ENCODE measurements around the gene PITHD1. TPM values are rescaled to one million over a fixed set of nuclear protein-coding genes. Genes with fewer than 3 reads are reported as not detected.
"Not testable (repeated sequence)": the region's sequence is repeated elsewhere in the genome, so short reads cannot be mapped to it uniquely, and the experiment has no call there.

Gene PITHD1
- total RNA-seq, 6 donors from 2014 or later = 29.5 to 57.0 (median 45.1) TPM

GRCh38 chr1:23825762-23826522 is 47.7 kb downstream of the PITHD1 start:
- TF ChIP-seq POLR2AphosphoS5 (IDR thresholded peaks at IDR 0.05) = no peak
- no peak for TF ChIP-seq EP300 (IDR thresholded peaks at IDR 0.05)
- TF ChIP-seq, protein P1, sequence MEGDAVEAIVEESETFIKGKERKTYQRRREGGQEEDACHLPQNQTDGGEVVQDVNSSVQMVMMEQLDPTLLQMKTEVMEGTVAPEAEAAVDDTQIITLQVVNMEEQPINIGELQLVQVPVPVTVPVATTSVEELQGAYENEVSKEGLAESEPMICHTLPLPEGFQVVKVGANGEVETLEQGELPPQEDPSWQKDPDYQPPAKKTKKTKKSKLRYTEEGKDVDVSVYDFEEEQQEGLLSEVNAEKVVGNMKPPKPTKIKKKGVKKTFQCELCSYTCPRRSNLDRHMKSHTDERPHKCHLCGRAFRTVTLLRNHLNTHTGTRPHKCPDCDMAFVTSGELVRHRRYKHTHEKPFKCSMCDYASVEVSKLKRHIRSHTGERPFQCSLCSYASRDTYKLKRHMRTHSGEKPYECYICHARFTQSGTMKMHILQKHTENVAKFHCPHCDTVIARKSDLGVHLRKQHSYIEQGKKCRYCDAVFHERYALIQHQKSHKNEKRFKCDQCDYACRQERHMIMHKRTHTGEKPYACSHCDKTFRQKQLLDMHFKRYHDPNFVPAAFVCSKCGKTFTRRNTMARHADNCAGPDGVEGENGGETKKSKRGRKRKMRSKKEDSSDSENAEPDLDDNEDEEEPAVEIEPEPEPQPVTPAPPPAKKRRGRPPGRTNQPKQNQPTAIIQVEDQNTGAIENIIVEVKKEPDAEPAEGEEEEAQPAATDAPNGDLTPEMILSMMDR (IDR thresholded peaks at IDR 0.05) = no peak
- no peak for TF ChIP-seq POLR2A (IDR thresholded peaks at IDR 0.05)
- Histone ChIP-seq H3K36me3 (no peaks in the 10 kb centered on the region), H3K27me3 (no peaks in the 10 kb centered on the region), H3K9me3 (no peaks in the 10 kb centered on the region), H3K4me1 (peaks cover 7 to 13% (median 9%) of the 10 kb centered on the region in 4 donors), H3K27ac (peak overlapping the region; percentile 91 to 98 (median 94)), H3K4me3 (peak overlapping the region in 3 of 4 donors; percentile 72 to 85 (median 79))
- DNase-seq (peak in 1 of 2 donors; percentile 8), ATAC-seq (ENCODE audit: low FRiP score in 2 of 2) (no peak)
- WGBS, 2 donors = 59 to 68% methylated on average over 24 of the region's 24 CpGs

- not testable (repeated sequence) for H3K27ac ChIP-seq, DNase-seq
Measured at GRCh38 chr1:23826590-23826989, 48.4 kb downstream of the PITHD1 start.

GRCh38 chr1:23827717-23828116 is 49.5 kb downstream of the PITHD1 start:
- 77 to 90% methylated on average over 1 of the region's 1 CpG for WGBS, 2 donors
- ATAC-seq (ENCODE audit: low FRiP score in 2 of 2) = no peak
- Histone ChIP-seq H3K4me3 (no peak overlapping the region), H3K9me3 (no peaks in the 10 kb centered on the region), H3K4me1 (peaks cover 7 to 13% (median 9%) of the 10 kb centered on the region in 4 donors), H3K27ac (no peak overlapping the region), H3K36me3 (no peaks in the 10 kb centered on the region), H3K27me3 (no peaks in the 10 kb centered on the region)
- no peak for DNase-seq
- TF ChIP-seq, protein P1 (IDR thresholded peaks at IDR 0.05) = no peak

More at GRCh38 chr1:23826590-23826989, 48.4 kb downstream of the PITHD1 start:
- H3K27me3 ChIP-seq; H3K36me3 ChIP-seq; ATAC-seq (ENCODE audit: low FRiP score in 2 of 2); H3K9me3 ChIP-seq; H3K4me3 ChIP-seq: not testable (repeated sequence)
- peaks cover 7 to 13% (median 9%) of the 10 kb centered on the region in 4 donors for H3K4me1 ChIP-seq
- 96% methylated on average over 13 of the region's 13 CpGs for WGBS, 2 donors

- not testable (repeated sequence) for H3K27ac ChIP-seq; DNase-seq; H3K36me3 ChIP-seq; H3K27me3 ChIP-seq; H3K9me3 ChIP-seq; ATAC-seq (ENCODE audit: low FRiP score in 2 of 2); H3K4me3 ChIP-seq
- H3K4me1 ChIP-seq = peaks cover 6 to 15% (median 9%) of the 10 kb centered on the region in 4 donors
- 85% methylated on average over 6 of the region's 6 CpGs for whole genome bisulfite sequencing, 2 donors
Measured at GRCh38 chr1:23834156-23834555, 55.9 kb downstream of the PITHD1 start.

- Histone ChIP-seq H3K4me1 (peaks cover 6 to 15% (median 9%) of the 10 kb centered on the region in 4 donors), H3K36me3 (no peaks in the 10 kb centered on the region), H3K9me3 (no peaks in the 10 kb centered on the region), H3K27ac (no peak overlapping the region), H3K27me3 (no peaks in the 10 kb centered on the region), H3K4me3 (no peak overlapping the region)
- DNase-seq = no peak
- TF ChIP-seq POLR2AphosphoS5 (IDR thresholded peaks at IDR 0.05) (no peak), EP300 (IDR thresholded peaks at IDR 0.05) (no peak), POLR2A (IDR thresholded peaks at IDR 0.05) (no peak)
- TF ChIP-seq, protein P1 (IDR thresholded peaks at IDR 0.05) = no peak
- no peak for ATAC-seq (ENCODE audit: low FRiP score in 2 of 2)
- WGBS, 2 donors = 62 to 69% methylated on average over 3 of the region's 3 CpGs
Measured at GRCh38 chr1:23836037-23836436, 57.8 kb downstream of the PITHD1 start.

Other genes starting within 250 kb of the PITHD1 start
- 1 to 10 TPM in 5 of 6 donors, under 1 TPM in 1; 0.69 to 1.9 (median 1.1) TPM for gene E2F2, start 247.2 kb upstream of the PITHD1 start, total RNA-seq
- 100 to 1,000 TPM in 4 of 6 donors, 10 to 100 TPM in 2; 75.4 to 269 (median 135) TPM for gene ID3, start 218.9 kb upstream of the PITHD1 start, total RNA-seq
- gene RPL11, start 86.6 kb upstream of the PITHD1 start, total RNA-seq = 1,000 to 10,000 TPM in 1 of 6 donors, 100 to 1,000 TPM in 5; 497 to 1,020 (median 874) TPM
- 10 to 100 TPM; 43.2 to 71.2 (median 59.0) TPM for gene ELOA, start 34.9 kb upstream of the PITHD1 start, total RNA-seq
- gene LYPLA2, start 12.7 kb downstream of the PITHD1 start, total RNA-seq = 10 to 100 TPM; 38.5 to 84.1 (median 59.9) TPM
- 10 to 100 TPM; 49.2 to 95.0 (median 59.7) TPM for gene GALE, start 22.3 kb downstream of the PITHD1 start, total RNA-seq
- 10 to 100 TPM; 27.5 to 53.3 (median 36.5) TPM for gene HMGCL, start 47.0 kb downstream of the PITHD1 start, total RNA-seq
- gene FUCA1, start 89.9 kb downstream of the PITHD1 start, total RNA-seq = 10 to 100 TPM; 22.6 to 70.8 (median 40.5) TPM
- under 1 TPM in 4 of 6 donors, not detected in 2; 0.13 to 0.59 (median 0.24) TPM for gene CNR2, start 134.9 kb downstream of the PITHD1 start, total RNA-seq
- gene PNRC2, start 181.4 kb downstream of the PITHD1 start, total RNA-seq = 100 to 1,000 TPM; 101 to 892 (median 139) TPM
- 100 to 1,000 TPM in 2 of 6 donors, 10 to 100 TPM in 4; 66.3 to 187 (median 88.7) TPM for gene SRSF10, start 201.9 kb downstream of the PITHD1 start, total RNA-seq

Measured in upper lobe of left lung (tissue), 6 donors.